ENCODE results near the gene NEMP1.
"Not testable (repeated sequence)": the region's sequence is repeated elsewhere in the genome, so short reads cannot be mapped to it uniquely, and the experiment has no call there.

Gene NEMP1

GRCh38 chr12:57053146-57053545, 25.4 kb downstream of the NEMP1 start:
- not testable (repeated sequence) for DNase-seq

- DNase-seq, result no peak
Measured at GRCh38 chr12:57051011-57051410, 27.6 kb downstream of the NEMP1 start.

- no peak for DNase-seq
Measured at GRCh38 chr12:57049890-57050289, 28.7 kb downstream of the NEMP1 start, which contains the start of gene MYO1A. TSS of gene MYO1A (minus strand) at chr12:57050129. CDS start at chr12:57048323, 1,806 bp downstream.

GRCh38 chr12:57049119-57049446, 29.5 kb downstream of the NEMP1 start:
- DNase-seq, result no peak

DNA sequence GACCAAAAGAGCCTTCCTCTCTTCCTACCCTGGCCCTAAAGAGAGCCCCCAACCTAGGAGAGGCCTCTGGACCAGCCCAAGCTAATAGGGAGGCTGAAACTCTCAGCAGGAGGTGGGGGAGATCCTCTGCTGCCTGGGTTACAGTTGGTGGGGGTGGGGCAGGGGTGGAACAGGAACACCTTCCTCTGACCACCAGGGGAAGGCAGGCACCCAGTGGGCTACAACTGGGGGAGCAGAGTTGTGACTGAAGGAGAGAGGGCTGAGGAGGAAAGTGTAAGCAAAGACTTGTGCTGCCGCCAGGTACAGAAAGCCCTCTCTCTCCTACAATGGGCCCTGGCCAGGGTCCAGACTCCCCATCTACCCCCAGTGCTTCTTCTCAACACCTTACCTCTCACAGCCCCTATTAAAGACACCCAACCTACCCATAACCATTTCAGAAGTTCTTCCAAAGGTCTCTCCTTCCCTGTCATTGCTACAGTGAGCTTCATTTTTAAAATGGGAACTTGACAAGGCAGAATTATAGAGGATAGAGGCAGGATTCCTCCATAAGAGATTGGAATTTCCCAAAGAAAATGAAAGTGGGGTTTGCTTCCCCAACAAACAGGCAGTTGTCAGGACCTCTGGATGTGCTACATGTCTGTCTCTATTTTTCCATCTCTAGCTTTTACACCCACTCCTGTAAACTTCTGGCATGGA, 30.0 kb downstream of the NEMP1 start:
- DNase-seq, result no peak

GRCh38 chr12:57047981-57048380, 30.6 kb downstream of the NEMP1 start:
- DNase-seq, result no peak

DNA sequence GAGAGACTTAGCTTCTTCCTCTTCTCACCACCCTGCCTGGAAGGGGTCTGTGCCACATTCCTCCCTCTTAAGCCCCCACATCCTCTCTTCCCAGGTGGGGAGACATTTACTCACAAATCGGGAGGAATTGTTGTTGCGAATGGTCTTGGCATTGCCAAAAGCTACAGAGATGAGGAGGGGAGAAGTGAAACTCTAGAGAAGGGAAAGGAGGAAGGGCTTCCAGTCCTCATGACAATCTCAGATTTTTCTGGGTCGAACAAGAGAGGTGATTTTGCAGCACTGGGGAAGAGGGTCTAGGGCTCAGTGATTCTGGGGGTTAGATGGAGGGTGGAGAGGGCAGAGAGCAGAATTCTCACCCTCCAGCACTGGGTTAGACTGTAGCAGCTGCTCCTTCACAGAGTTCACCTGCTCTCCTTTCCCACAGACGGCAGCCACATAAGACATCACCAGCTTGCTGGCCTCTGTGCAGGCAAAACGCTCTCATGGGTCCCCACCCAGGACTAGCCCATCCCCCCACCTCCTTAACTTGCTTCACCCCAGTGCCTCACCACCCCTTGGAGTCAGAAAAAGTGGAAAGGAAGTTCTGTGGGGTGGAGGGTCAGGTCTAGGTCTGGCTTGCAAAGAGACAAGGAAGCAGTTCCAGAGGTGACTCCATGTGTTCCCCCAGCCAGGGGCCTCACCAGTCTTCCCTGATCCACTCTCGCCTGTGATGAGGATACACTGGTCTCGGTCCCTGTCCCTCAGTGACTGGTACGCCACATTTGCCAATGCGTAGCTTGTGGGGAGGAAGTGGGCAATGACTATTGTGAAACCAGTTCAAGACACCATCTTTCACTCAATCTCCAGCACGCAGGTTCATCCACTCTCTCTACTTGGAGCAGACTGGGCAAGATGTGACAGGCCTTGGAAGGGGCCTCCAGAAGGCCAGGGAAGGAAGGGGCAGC, 31.4 kb downstream of the NEMP1 start:
- DNase-seq, result peak; percentile 44

GRCh38 chr12:57046086-57046791, 32.4 kb downstream of the NEMP1 start:
- DNase-seq, result no peak

GRCh38 chr12:57044889-57045288, 33.7 kb downstream of the NEMP1 start:
- DNase-seq, result no peak

GRCh38 chr12:57044468-57044867, 34.1 kb downstream of the NEMP1 start:
- no peak for DNase-seq

DNA sequence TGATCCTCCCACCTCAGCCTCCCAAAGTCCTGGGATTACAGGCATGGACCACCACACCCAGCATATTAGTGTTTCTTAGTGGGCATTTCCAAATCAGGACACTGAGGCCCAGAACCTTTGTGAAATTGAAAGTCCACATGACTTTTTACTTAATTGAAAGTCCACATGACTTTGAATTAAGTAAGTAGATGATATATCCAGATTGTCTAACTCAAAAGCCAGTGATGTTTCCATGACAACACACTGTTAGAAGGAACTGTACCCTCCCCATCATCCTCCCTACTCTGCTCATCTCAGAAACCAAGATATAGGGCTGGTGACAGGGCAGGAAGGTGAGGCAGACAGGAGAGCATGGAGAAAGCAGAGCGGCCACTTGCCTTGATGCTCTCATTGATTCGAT, 35.9 kb downstream of the NEMP1 start:
- no peak for DNase-seq

DNA sequence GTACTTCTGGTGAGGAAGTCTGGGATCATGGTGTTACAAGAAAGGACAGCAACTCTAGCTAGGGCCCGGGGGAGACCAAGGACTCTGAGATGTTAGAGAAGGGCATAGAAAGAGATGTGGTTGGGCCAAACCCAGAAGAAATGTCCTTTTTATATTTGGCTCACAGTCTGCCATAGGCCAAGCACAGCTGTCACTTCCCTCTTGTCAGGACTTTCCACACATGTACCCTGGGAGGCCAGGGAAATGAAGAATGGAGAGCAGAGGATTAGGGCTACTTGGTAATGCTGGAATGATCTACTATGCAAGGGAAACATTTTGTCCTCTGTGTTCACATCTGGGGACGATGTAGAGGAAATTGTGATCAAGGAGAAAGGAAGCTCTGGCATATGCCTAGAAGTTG, 37.8 kb downstream of the NEMP1 start:
- no peak for DNase-seq

GRCh38 chr12:57040211-57040610, 38.4 kb downstream of the NEMP1 start:
- DNase-seq, result no peak

DNA sequence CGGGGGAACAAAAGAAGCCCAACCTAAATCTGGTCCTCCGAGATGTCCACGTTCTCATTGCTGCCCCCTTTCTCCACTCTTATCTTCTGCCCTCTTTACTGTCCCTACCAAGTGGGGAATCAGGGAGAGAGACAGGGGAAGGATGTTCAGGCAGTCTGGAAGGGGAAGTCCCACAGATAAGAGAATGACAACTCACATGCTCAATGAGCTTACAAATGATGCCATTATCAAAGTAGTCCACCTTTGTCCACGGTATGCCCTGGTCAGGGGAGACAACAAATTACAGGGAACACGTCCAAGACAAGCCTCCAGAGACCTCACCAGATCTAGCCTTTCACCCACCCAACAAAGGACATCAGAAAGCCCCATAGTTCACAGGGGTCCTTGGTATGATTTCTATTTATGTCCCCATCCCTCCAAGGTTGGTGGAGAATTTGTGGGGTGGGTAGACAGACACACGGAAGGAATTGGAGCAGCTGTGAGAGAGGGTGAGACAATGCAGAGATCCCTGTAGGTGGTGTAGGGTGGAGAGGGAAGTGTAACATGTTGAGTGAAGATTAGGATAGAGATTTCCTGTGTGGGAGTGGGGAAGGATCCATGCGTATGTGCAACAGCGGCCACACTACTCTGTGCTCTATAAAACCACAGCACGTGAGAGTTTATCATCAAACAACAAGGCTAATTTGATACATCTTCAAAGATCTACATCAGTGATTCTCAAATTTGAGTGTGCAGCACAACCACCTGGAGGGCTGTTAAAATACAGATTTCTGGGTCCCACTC, 39.4 kb downstream of the NEMP1 start:
- DNase-seq, result no peak

GRCh38 chr12:57037264-57037663, 41.3 kb downstream of the NEMP1 start:
- DNase-seq, result no peak

DNA sequence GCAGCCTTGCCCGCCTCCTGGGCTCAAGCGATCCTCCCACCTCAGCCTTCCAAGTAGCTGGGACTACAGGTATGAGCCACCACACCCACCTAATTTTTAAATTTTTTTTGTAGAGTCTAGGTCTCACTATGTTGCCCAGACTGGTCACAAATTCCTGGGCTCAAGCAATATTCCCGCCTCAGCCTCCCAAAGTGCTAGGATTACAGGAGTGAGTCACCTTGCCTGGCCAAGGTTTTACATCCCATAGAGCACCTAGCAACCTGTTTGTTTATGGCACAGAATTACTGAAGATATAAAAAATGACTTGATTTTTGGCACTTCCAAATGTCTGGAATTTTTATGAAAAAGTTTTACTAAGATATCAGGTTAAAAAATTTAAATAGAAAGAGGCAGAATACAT, 45.2 kb downstream of the NEMP1 start:
- no peak for DNase-seq

GRCh38 chr12:57031789-57032188, 46.8 kb downstream of the NEMP1 start:
- no peak for DNase-seq

DNA sequence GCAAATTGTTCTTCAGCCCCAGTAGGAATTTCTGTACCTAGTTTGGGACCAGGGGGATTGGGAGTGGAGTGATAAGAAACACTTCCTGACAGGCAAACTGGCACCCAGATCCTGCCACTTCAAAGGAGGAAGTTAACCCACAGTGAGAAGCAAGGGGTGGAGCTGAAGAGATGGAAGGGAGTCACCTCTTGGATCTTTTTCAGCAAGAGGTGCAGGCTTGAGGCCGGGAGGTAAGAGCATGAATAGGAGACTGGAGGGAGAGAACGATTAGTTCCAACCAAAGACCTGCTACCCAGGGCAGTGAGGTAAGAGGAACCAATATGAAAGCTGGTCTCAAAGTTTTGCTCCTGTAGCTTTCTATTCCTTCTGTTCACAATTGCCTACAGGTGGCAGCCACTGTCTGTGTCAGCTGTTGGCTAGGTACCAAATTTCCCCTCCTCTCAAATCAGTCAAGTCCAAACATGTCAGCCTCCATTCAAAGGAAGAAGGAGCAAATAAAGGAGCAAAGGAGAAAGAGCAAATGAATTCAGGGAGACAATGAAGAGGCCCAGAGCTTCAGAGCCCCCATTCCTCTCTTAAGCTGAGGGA, 47.4 kb downstream of the NEMP1 start:
- no peak for DNase-seq

DNA sequence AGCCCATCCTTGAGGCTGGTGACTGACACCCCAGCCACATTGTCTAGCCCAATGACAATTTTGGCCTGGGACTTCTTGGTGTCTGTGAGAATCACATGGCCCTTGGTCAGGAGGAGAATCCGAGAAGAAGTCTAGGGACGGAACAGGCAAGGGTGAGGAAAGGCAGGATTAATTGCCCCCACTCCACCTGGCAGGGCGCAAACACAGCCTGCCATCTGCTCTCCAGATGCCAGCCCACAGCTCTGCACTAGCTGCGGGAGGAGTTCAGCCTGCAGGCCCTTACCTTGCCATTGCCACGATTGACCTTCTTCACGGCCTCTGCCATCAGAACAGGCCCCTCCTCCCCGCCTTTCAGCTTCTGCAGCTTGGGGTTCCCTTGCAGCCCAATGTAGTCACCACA, 49.1 kb downstream of the NEMP1 start:
- no peak for DNase-seq

- DNase-seq, result no peak
Measured at GRCh38 chr12:57027805-57028153, 50.8 kb downstream of the NEMP1 start.

GRCh38 chr12:57027011-57027804, 51.4 kb downstream of the NEMP1 start:
- DNase-seq, result no peak

GRCh38 chr12:57025196-57025595, 53.4 kb downstream of the NEMP1 start:
- DNase-seq, result no peak
